ENCODE measurements around the gene C1orf167.

Gene C1orf167

GRCh38 chr1:11741482-11741881 lies 20.5 kb upstream of the C1orf167 start:
- no peak for TF ChIP-seq CTCF (IDR thresholded peaks at IDR 0.05; ENCODE audit: low read depth, low read length)
- H3K4me3 ChIP-seq (ENCODE audit: low read depth, low read length) = no peak overlapping the region
- DNase-seq (ENCODE audit: low read depth, low spot score) = no peak
- in situ Hi-C loops (cut with HindIII; ENCODE audit: low sequenced_read_pairs) = no loop called here

- TF ChIP-seq CTCF (IDR thresholded peaks at IDR 0.05; ENCODE audit: low read depth, low read length) = no peak
- no peak overlapping the region for H3K4me3 ChIP-seq (ENCODE audit: low read depth, low read length)
- DNase-seq (ENCODE audit: low read depth, low spot score) = no peak
- in situ Hi-C loops (cut with HindIII; ENCODE audit: low sequenced_read_pairs) = no loop called here
Measured at GRCh38 chr1:11741919-11742558, 20.0 kb upstream of the C1orf167 start.

GRCh38 chr1:11744287-11744686 lies 17.7 kb upstream of the C1orf167 start:
- no peak for DNase-seq (ENCODE audit: low read depth, low spot score)
- no peak for TF ChIP-seq CTCF (IDR thresholded peaks at IDR 0.05; ENCODE audit: low read depth, low read length)
- in situ Hi-C loops (cut with HindIII; ENCODE audit: low sequenced_read_pairs) = no loop called here
- H3K4me3 ChIP-seq (ENCODE audit: low read depth, low read length) = no peak overlapping the region

GRCh38 chr1:11746092-11746491 lies 15.9 kb upstream of the C1orf167 start:
- no peak overlapping the region for H3K4me3 ChIP-seq (ENCODE audit: low read depth, low read length)
- TF ChIP-seq CTCF (IDR thresholded peaks at IDR 0.05; ENCODE audit: low read depth, low read length) = no peak
- no peak for DNase-seq (ENCODE audit: low read depth, low spot score)
- in situ Hi-C loops (cut with HindIII; ENCODE audit: low sequenced_read_pairs) = no loop called here

- DNase-seq (ENCODE audit: low read depth, low spot score) = no peak
- H3K4me3 ChIP-seq (ENCODE audit: low read depth, low read length) = no peak overlapping the region
- TF ChIP-seq CTCF (IDR thresholded peaks at IDR 0.05; ENCODE audit: low read depth, low read length) = no peak
- in situ Hi-C loops (cut with HindIII; ENCODE audit: low sequenced_read_pairs) = no loop called here
Measured at GRCh38 chr1:11746795-11747487, 15.1 kb upstream of the C1orf167 start.

- DNase-seq (ENCODE audit: low read depth, low spot score) = no peak
- no peak overlapping the region for H3K4me3 ChIP-seq (ENCODE audit: low read depth, low read length)
- no peak for TF ChIP-seq CTCF (IDR thresholded peaks at IDR 0.05; ENCODE audit: low read depth, low read length)
- in situ Hi-C loops (cut with HindIII; ENCODE audit: low sequenced_read_pairs) = no loop called here
Measured at GRCh38 chr1:11748294-11749202, 13.4 kb upstream of the C1orf167 start.
